Measurements from ENCODE around the gene ADTRP. TPM values are rescaled to one million over a fixed set of nuclear protein-coding genes. Genes with fewer than 3 reads are reported as not detected.

Gene ADTRP
- total RNA-seq, 1 donor from 2014 or later: 2.0 TPM

DNA sequence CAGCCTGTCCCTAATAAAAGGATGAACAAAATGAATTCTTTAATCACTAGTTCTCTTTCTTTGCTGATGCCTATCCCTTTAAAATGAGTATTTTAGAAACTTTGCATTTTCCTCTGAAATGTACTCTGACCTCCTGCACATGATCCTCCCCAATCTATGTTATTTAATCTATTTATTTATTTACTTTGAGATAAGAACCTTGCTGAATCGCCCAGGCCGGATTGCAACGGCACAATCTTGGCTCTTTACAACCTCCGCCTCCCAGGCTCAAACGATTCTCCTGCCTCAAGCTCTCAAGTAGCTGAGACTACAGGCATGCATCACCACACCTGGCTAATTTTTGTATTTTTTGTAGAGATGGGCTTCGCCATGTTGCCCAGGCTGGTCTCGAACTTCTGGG lies 27.9 kb downstream of the ADTRP start:
- POLR2A ChIA-PET: no interaction called here
- TF ChIP-seq, protein P1, sequence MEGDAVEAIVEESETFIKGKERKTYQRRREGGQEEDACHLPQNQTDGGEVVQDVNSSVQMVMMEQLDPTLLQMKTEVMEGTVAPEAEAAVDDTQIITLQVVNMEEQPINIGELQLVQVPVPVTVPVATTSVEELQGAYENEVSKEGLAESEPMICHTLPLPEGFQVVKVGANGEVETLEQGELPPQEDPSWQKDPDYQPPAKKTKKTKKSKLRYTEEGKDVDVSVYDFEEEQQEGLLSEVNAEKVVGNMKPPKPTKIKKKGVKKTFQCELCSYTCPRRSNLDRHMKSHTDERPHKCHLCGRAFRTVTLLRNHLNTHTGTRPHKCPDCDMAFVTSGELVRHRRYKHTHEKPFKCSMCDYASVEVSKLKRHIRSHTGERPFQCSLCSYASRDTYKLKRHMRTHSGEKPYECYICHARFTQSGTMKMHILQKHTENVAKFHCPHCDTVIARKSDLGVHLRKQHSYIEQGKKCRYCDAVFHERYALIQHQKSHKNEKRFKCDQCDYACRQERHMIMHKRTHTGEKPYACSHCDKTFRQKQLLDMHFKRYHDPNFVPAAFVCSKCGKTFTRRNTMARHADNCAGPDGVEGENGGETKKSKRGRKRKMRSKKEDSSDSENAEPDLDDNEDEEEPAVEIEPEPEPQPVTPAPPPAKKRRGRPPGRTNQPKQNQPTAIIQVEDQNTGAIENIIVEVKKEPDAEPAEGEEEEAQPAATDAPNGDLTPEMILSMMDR (IDR thresholded peaks at IDR 0.05): no peak
- no peak for DNase-seq
- intact Hi-C loops (cut with micrococcal nuclease): no loop called here
- no peaks in the 10 kb centered on the region for H3K36me3 Mint-ChIP-seq (ENCODE audit: low read depth)
- no peak overlapping the region for H3K27ac Mint-ChIP-seq
- no peak overlapping the region for H3K4me3 Mint-ChIP-seq
- CTCF ChIA-PET: no interaction called here
- no peaks in the 10 kb centered on the region for H3K4me1 Mint-ChIP-seq
- no peaks in the 10 kb centered on the region for H3K9me3 Mint-ChIP-seq
- ATAC-seq (ENCODE audit: low read depth): no peak
- H3K27me3 Mint-ChIP-seq: peaks cover 9% of the 10 kb centered on the region

DNA sequence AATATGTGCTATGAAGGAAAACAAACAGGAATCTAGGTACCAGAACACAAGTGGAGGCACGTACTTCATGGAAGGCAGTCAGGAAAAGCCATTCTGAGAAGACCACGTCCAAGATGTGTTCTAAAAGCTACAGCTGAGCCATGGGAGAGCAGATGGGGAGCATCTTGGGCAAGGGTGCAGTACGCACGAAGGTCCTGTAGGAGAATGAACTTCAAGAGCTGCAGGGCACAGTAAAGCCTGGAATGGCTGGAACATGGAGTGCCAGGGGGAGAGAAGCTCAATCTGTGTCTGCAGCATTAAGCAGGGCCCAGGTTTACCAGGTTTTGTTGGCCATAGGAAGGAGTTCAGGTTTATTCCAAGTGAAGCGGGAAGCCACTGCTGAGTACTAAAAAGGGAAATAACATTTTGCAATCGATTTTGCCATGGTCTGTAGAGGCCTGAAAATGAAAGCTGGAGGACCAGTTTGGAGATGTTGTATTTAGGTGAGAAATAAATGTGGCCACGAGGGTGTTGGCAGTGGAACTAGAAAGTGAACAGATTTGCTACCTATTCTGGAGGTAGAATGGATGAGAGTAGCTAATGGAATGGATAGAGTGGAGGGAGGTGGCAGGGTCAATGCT lies 29.9 kb downstream of the ADTRP start:
- POLR2A ChIA-PET: no interaction called here
- CTCF ChIA-PET: no interaction called here
- DNase-seq: no peak
- TF ChIP-seq, protein P1 (IDR thresholded peaks at IDR 0.05): no peak
- H3K27ac Mint-ChIP-seq: no peak overlapping the region
- no peak for ATAC-seq (ENCODE audit: low read depth)
- no peaks in the 10 kb centered on the region for H3K9me3 Mint-ChIP-seq
- no peak overlapping the region for H3K4me3 Mint-ChIP-seq
- peaks cover 2% of the 10 kb centered on the region for H3K27me3 Mint-ChIP-seq
- H3K36me3 Mint-ChIP-seq (ENCODE audit: low read depth): no peaks in the 10 kb centered on the region
- H3K4me1 Mint-ChIP-seq: no peaks in the 10 kb centered on the region
- intact Hi-C loops (cut with micrococcal nuclease): no loop called here

DNA sequence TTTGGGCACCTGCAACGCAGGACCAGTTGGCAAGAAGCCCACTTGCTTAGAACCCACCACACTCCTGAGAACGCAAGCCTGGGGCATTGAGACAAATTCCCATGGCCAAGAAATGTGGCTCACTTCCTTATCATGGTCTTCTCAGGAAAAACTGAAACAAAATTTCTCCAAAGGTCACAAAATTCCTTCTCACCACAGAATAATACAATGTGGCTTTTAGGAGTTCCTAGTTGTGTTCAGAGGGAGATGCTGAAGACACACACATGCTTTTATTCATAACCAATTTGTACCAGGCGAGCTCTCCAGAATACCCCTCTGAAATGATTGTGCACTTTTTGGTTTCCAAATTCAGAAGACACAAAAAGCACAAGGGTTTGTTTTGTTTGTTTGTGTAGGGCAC lies 31.6 kb downstream of the ADTRP start:
- ChIA-PET CTCF (no interaction called here), POLR2A (no interaction called here)
- Mint-ChIP-seq H3K36me3 (ENCODE audit: low read depth) (no peaks in the 10 kb centered on the region), H3K4me1 (no peaks in the 10 kb centered on the region), H3K4me3 (no peak overlapping the region), H3K9me3 (no peaks in the 10 kb centered on the region), H3K27ac (no peak overlapping the region), H3K27me3 (peaks cover 5% of the 10 kb centered on the region)
- no peak for DNase-seq
- intact Hi-C loops (cut with micrococcal nuclease): no loop called here
- TF ChIP-seq, protein P1 (IDR thresholded peaks at IDR 0.05): no peak
- ATAC-seq (ENCODE audit: low read depth): no peak

DNA sequence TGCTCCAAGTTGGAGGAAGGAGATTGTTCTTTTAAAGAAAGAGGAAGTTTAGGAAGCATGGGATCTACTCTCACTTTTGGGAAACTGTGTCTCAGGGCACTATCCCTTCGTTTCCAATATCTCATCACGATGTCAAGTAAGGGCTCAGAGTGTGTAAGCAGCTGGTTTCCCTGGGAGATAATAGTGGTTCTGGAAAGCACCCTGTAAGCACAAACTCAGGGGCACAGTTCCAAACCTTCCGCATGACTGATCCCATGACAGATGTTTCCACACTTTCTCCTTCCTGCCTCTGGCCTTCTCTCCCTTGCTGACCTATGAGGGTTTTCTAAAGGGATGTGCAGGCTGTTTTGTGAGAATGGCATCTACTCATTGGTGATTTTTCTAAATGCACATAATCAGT lies 33.9 kb downstream of the ADTRP start:
- Mint-ChIP-seq H3K36me3 (ENCODE audit: low read depth) (no peaks in the 10 kb centered on the region), H3K4me3 (no peak overlapping the region), H3K27me3 (peaks cover 6% of the 10 kb centered on the region), H3K9me3 (no peaks in the 10 kb centered on the region), H3K4me1 (no peaks in the 10 kb centered on the region), H3K27ac (no peak overlapping the region)
- TF ChIP-seq, protein P1 (IDR thresholded peaks at IDR 0.05): no peak
- DNase-seq (no peak), ATAC-seq (ENCODE audit: low read depth) (no peak)
- POLR2A ChIA-PET: no interaction called here
- CTCF ChIA-PET: no interaction called here
- intact Hi-C loops (cut with micrococcal nuclease): no loop called here

DNA sequence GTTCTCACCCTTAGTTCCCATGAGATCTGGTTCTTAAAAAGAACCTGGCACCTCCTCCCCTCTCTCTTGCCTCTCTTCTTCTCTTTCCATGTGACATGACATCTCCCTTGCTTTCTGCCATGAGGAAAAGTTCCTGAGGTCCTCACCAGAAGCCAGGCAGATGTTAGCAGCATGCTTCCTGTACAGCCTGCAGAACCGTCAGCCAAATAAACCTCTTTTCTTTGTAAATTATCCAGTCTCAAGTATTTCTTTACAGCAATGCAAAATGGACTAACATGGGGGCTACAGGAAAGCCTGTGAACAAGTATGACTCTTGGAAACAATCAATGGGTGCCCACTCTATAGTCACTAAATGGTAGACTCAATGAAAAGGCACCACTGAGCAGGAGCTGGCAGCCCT lies 34.5 kb downstream of the ADTRP start:
- TF ChIP-seq, protein P1 (IDR thresholded peaks at IDR 0.05): no peak
- Mint-ChIP-seq H3K36me3 (ENCODE audit: low read depth) (no peaks in the 10 kb centered on the region), H3K27me3 (peaks cover 9% of the 10 kb centered on the region), H3K4me3 (no peak overlapping the region), H3K27ac (no peak overlapping the region), H3K9me3 (no peaks in the 10 kb centered on the region), H3K4me1 (no peaks in the 10 kb centered on the region)
- intact Hi-C loops (cut with micrococcal nuclease): no loop called here
- DNase-seq: no peak
- ATAC-seq (ENCODE audit: low read depth): no peak
- ChIA-PET CTCF (no interaction called here), POLR2A (no interaction called here)
